Breast epithelium (tissue), 3 donors: ENCODE results near the gene STOM.

Source experiments
- CTCF ChIP-seq, 3 donors: fragments of 450-650 bp; IDR thresholded peaks; one replicate each; pipeline ENCODE4 v1.5.1; 2016 to 2017; ENCODE audit warnings: antibody characterized with exemption in 3 of 3, mild to moderate bottlenecking in 3 of 3, moderate library complexity in 3 of 3
- POLR2A ChIP-seq: fragments of 450-650 bp; IDR thresholded peaks from one replicate; pipeline ENCODE4 v1.6.1; 2016; ENCODE audit warnings: antibody characterized with exemption, mild to moderate bottlenecking, moderate library complexity
- POLR2AphosphoS5 ChIP-seq, 3 donors: sonication (generic); formaldehyde crosslinking; IDR thresholded peaks; one replicate each; pipeline ENCODE4 v1.6.1; 2017; ENCODE audit warnings: antibody characterized with exemption in 3 of 3

DNA sequence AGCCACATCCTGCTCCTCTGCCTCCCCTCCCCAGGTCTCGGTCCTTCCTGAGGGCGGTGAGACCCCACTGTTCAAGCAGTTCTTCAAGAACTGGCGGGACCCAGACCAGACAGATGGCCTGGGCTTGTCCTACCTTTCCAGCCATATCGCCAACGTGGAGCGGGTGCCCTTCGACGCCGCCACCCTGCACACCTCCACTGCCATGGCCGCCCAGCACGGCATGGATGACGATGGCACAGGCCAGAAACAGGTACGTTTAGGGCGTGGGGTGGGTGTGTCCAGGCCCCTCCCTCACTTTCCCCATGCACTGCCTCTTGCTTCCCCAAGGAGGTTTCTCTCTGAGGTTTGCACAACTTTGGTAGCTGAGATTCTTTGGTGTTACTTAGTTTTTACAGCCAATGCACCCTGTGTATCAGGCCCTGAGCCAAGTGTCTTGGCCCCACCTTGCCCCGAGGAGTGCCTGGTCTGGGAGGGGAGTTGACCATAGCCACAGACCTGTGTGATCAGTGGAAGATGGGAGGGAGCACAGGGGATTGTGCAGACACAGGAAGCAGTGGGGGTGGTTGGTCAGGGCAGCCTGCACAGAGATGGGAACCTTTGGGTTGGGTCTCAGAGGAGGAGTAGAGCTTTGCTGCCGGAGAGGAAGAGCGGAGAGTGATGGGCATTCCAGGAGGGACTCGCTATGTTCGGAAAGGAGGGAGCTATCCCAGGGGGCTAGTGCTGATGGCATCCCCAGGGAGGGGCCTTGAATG lies 51.2 kb downstream of the STOM start:
- TF ChIP-seq CTCF (IDR thresholded peaks at IDR 0.05) (no peak), POLR2A (no peak), POLR2AphosphoS5 (IDR thresholded peaks at IDR 0.05) (no peak)
